HL-60 (cell line): ENCODE results near the gene CSF2RB.

Experiments
- DNase-seq, 2 experiments: peaks; one replicate each; pipeline ENCODE4 v3.0.0-alpha.2; 2010 to 2020; ENCODE audit warnings: low read depth in 1 of 2, low spot score in 1 of 2
- H3K27ac ChIP-seq: fragments of 250-450 bp; sonication (Bioruptor Pico); replicated peaks from 2 replicates; pipeline ENCODE4 v1.5.1; 2020; ENCODE audit warnings: mild to moderate bottlenecking, moderate library complexity
- H3K27me3 ChIP-seq: fragments of 250-450 bp; sonication (Bioruptor Pico); 2 replicates; pipeline ENCODE4 v1.5.1; 2021; ENCODE audit warnings: mild to moderate bottlenecking, moderate library complexity; ENCODE audit not compliant: insufficient read depth, poor library complexity, severe bottlenecking
- H3K4me3 ChIP-seq: replicated peaks from 2 replicates; pipeline ENCODE4 v1.5.1; 2011; ENCODE audit warnings: mild to moderate bottlenecking, control low read depth, low read length; ENCODE audit not compliant: insufficient read depth
- GABPA ChIP-seq: IDR thresholded peaks from 2 replicates; pipeline ENCODE4 v1.6.1; 2012; ENCODE audit warnings: low read depth
- POLR2AphosphoS5 ChIP-seq: IDR thresholded peaks from 2 replicates; pipeline ENCODE4 v1.6.1; 2012; ENCODE audit warnings: low read depth
- SPI1 ChIP-seq: IDR thresholded peaks from 2 replicates; pipeline ENCODE4 v1.6.1; 2012; ENCODE audit warnings: low read depth, mild to moderate bottlenecking, borderline replicate concordance
- TF ChIP-seq, protein P1 (sequence below): IDR thresholded peaks from 2 replicates; pipeline ENCODE4 v1.6.1; 2012; ENCODE audit warnings: low read depth; ENCODE audit not compliant: insufficient replicate concordance
- TF ChIP-seq, protein P2 (sequence below): IDR thresholded peaks from one replicate; pipeline ENCODE4 v1.5.1; 2011; ENCODE audit warnings: low read length, control low read depth, inconsistent platforms; ENCODE audit not compliant: insufficient read depth

Gene CSF2RB

DNA sequence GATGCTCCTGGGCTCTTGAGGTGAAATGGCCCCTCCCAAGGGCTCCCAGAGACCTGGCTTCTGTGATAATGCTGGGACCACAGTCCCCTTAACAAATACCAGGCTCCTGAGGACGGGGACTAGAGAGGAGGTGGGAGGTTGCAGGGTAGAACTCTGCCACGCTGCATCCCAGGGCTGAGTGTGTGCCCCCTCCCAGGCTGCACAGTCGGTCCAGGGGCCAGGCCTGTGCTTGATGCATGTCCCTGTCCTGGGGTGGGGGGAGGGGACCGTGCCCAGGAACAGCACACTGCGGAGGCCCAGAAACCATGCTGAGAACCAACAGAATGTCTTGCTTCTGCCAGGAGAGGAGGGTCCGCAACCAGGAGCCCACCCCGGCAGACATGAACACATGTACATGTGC is 9.3 kb downstream of the CSF2RB start:
- TF ChIP-seq POLR2AphosphoS5 (no peak), GABPA (no peak)
- TF ChIP-seq, protein P1, sequence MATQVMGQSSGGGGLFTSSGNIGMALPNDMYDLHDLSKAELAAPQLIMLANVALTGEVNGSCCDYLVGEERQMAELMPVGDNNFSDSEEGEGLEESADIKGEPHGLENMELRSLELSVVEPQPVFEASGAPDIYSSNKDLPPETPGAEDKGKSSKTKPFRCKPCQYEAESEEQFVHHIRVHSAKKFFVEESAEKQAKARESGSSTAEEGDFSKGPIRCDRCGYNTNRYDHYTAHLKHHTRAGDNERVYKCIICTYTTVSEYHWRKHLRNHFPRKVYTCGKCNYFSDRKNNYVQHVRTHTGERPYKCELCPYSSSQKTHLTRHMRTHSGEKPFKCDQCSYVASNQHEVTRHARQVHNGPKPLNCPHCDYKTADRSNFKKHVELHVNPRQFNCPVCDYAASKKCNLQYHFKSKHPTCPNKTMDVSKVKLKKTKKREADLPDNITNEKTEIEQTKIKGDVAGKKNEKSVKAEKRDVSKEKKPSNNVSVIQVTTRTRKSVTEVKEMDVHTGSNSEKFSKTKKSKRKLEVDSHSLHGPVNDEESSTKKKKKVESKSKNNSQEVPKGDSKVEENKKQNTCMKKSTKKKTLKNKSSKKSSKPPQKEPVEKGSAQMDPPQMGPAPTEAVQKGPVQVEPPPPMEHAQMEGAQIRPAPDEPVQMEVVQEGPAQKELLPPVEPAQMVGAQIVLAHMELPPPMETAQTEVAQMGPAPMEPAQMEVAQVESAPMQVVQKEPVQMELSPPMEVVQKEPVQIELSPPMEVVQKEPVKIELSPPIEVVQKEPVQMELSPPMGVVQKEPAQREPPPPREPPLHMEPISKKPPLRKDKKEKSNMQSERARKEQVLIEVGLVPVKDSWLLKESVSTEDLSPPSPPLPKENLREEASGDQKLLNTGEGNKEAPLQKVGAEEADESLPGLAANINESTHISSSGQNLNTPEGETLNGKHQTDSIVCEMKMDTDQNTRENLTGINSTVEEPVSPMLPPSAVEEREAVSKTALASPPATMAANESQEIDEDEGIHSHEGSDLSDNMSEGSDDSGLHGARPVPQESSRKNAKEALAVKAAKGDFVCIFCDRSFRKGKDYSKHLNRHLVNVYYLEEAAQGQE, result no peak
- H3K27ac ChIP-seq, result no peak overlapping the region
- H3K4me3 ChIP-seq, result no peak overlapping the region
- no peaks in the 10 kb centered on the region for H3K27me3 ChIP-seq
- DNase-seq, result no peak

DNA sequence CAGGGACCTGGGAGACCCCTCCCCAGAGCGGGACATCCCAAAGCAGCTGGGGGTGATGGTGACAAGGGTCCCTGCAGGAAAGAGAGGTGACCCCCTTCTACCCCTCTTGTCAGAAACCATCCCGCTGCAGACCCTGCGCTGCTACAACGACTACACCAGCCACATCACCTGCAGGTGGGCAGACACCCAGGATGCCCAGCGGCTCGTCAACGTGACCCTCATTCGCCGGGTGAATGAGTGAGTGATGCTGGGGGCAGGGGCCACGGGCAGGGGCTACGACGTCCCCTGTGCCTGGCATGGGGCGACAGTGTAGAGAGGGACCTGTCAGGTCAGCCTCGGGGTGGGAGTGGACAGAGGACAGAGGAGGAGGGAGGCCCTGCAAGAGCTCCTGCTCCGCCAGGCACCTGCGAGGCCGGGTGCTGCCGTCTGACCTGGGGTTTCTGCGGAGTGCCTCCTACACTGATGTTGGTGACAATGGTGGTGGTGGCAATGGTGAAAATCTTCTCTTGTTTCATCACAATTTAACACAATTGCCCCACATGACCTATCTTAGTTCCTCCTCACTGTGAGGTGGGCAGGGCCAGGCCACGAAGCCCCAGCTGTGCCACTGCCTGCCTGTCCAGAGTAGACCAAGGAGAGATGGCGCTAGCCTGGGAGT is 9.8 kb downstream of the CSF2RB start:
- H3K27ac ChIP-seq, result 0 out of 2 replicates have a peak overlapping the region, but pooled peaks have one; percentile 7
- TF ChIP-seq, protein P2, sequence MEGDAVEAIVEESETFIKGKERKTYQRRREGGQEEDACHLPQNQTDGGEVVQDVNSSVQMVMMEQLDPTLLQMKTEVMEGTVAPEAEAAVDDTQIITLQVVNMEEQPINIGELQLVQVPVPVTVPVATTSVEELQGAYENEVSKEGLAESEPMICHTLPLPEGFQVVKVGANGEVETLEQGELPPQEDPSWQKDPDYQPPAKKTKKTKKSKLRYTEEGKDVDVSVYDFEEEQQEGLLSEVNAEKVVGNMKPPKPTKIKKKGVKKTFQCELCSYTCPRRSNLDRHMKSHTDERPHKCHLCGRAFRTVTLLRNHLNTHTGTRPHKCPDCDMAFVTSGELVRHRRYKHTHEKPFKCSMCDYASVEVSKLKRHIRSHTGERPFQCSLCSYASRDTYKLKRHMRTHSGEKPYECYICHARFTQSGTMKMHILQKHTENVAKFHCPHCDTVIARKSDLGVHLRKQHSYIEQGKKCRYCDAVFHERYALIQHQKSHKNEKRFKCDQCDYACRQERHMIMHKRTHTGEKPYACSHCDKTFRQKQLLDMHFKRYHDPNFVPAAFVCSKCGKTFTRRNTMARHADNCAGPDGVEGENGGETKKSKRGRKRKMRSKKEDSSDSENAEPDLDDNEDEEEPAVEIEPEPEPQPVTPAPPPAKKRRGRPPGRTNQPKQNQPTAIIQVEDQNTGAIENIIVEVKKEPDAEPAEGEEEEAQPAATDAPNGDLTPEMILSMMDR, result no peak
- peak; percentile 63 for TF ChIP-seq POLR2AphosphoS5
- H3K27me3 ChIP-seq, result no peaks in the 10 kb centered on the region
- peak in 1 of 2 experiments; percentile 78 for DNase-seq
- no peak overlapping the region for H3K4me3 ChIP-seq

DNA sequence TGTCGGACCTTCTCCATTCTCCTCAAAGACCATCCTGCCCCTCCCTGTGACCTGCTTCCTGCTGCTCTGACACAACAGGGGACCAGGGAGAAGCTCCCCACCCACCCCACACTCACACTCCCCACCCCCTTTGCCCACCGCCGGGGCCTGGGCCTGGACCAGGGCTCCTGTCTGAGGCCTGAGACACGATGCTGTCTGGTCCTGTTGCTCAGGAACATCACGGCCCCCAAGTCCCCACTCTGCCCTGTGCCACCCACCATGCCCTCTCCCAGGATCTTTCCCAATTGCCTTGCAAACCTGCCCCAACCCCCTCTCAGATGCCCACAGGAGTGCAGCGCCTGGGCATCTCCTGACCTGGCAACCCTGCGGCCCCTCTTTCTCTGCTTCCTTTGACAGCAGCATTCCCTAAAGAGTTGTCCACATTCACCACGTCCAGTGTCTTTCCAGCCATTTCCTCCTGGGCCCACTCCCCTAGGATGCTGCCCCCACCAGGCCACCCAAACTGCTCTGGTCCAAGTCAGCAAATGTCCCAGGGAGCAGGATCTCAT is 10.8 kb downstream of the CSF2RB start:
- Histone ChIP-seq H3K27ac (no peak overlapping the region), H3K4me3 (no peak overlapping the region), H3K27me3 (no peaks in the 10 kb centered on the region)
- TF ChIP-seq, protein P1, result no peak
- TF ChIP-seq, protein P2, result no peak
- no peak for TF ChIP-seq POLR2AphosphoS5
- no peak for TF ChIP-seq GABPA
- TF ChIP-seq SPI1, result no peak
- no peak for DNase-seq

DNA sequence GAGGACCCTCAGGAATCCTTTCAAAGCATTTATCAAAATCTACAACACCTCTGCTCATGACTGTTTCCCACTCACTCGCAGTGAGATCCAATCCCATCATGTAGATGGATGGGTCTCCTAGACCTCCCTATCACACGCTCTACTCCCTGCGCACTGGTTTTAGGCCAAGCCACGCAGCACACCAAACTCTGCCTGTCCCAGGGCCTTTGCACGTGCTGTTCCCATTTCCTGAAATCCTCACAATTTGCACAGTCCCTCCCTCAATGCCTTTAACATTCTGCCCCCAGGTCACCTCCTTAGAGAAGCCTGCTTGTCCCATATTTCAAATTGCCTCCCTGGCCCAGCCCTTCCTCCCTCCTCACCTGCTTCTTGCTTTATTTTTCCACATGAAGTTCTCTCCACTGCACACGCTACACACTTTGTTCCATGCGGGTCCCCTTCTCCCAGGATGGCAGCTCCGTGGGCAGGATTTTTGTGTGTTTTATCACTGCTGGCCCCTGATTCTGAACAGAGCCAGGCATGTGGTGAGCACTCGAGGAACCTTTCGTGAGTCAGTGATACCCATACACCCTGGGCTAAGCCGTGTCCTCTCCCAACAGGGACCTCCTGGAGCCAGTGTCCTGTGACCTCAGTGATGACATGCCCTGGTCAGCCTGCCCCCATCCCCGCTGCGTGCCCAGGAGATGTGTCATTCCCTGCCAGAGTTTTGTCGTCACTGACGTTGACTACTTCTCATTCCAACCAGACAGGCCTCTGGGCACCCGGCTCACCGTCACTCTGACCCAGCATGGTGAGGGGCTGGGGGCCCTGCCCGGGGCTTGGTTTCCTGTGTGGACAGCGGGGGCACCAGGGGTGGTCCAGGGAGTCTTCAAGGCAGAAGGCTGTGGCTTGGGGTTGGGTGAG is 12.2 kb downstream of the CSF2RB start:
- no peak for DNase-seq
- Histone ChIP-seq H3K4me3 (no peak overlapping the region), H3K27me3 (no peaks in the 10 kb centered on the region), H3K27ac (no peak overlapping the region)
- TF ChIP-seq SPI1 (no peak), POLR2AphosphoS5 (no peak), GABPA (no peak)
- TF ChIP-seq, protein P2, result no peak
- TF ChIP-seq, protein P1, result no peak
